GM23338 (cell line): Measurements from ENCODE around the gene ADRA2B. TPM values are rescaled to one million over a fixed set of nuclear protein-coding genes. Genes with fewer than 3 reads are reported as not detected.

Source experiments
- ATAC-seq: fragments of 200-7000 bp; cut with Tn5 transposase; 3 replicates; pipeline ENCODE4 v1.9.1; 2020
- DNase-seq: peaks from one replicate; pipeline ENCODE4 v3.0.0-alpha.2; 2015; ENCODE audit warnings: low spot score
- H2AFZ ChIP-seq: fragments of 200-600 bp; sonication (generic); 2 replicates; pipeline ENCODE4 v1.8.0; 2016; ENCODE audit warnings: antibody characterized with exemption, mild to moderate bottlenecking, moderate library complexity
- H3F3A ChIP-seq: fragments of 200-600 bp; sonication (generic); replicated peaks from 2 replicates; pipeline ENCODE4 v1.8.0; 2017; ENCODE audit warnings: antibody characterized with exemption, mixed run types, low read depth
- H3K27ac ChIP-seq: fragments of 200-600 bp; sonication (generic); 2 replicates; pipeline ENCODE4 v1.6.1; 2016; ENCODE audit warnings: low read depth
- H3K27me3 ChIP-seq: fragments of 200-600 bp; sonication (generic); 2 replicates; pipeline ENCODE4 v1.8.0; 2016; ENCODE audit warnings: mild to moderate bottlenecking, mixed run types, moderate library complexity; ENCODE audit not compliant: insufficient read depth
- H3K36me3 ChIP-seq: fragments of 200-600 bp; sonication (generic); 2 replicates; pipeline ENCODE4 v1.8.0; 2016; ENCODE audit warnings: mild to moderate bottlenecking; ENCODE audit not compliant: insufficient read depth
- H3K4me1 ChIP-seq: fragments of 200-600 bp; sonication (generic); 2 replicates; pipeline ENCODE4 v1.8.0; 2016; ENCODE audit warnings: mild to moderate bottlenecking, moderate library complexity; ENCODE audit not compliant: insufficient read depth
- H3K4me2 ChIP-seq: fragments of 200-600 bp; sonication (generic); 2 replicates; pipeline ENCODE4 v1.7.1; 2017; ENCODE audit warnings: mixed run types
- H3K4me3 ChIP-seq: fragments of 200-600 bp; sonication (generic); 2 replicates; pipeline ENCODE4 v1.6.1; 2016; ENCODE audit warnings: mixed run types
- H3K79me2 ChIP-seq: fragments of 200-600 bp; sonication (generic); replicated peaks from 2 replicates; pipeline ENCODE4 v1.8.0; 2017; ENCODE audit warnings: mild to moderate bottlenecking; ENCODE audit not compliant: insufficient read depth
- H3K9me2 ChIP-seq: fragments of 200-600 bp; sonication (generic); 2 replicates; pipeline ENCODE4 v1.8.0; 2017; ENCODE audit not compliant: insufficient read depth
- H4K20me1 ChIP-seq: fragments of 200-600 bp; sonication (generic); replicated peaks from 2 replicates; pipeline ENCODE4 v1.8.0; 2017; ENCODE audit warnings: mild to moderate bottlenecking; ENCODE audit not compliant: insufficient read depth
- H3K27ac Mint-ChIP-seq: 2 replicates; pipeline ENCODE4 v1.8.0; 2020; ENCODE audit warnings: inconsistent platforms, mild to moderate bottlenecking, moderate library complexity, mixed read lengths
- H3K27me3 Mint-ChIP-seq: 3 replicates; pipeline ENCODE4 v1.8.0; 2022; ENCODE audit warnings: low read depth, mild to moderate bottlenecking, moderate library complexity, mixed read lengths, inconsistent platforms; ENCODE audit not compliant: insufficient read depth, poor library complexity
- H3K36me3 Mint-ChIP-seq: 3 replicates; pipeline ENCODE4 v1.8.0; 2021; ENCODE audit warnings: low read depth, mild to moderate bottlenecking, inconsistent platforms, moderate library complexity, mixed read lengths
- H3K4me1 Mint-ChIP-seq: 3 replicates; pipeline ENCODE4 v1.8.0; 2020; ENCODE audit warnings: mild to moderate bottlenecking, inconsistent platforms, mixed read lengths
- H3K4me3 Mint-ChIP-seq: 3 replicates; pipeline ENCODE4 v1.8.0; 2021; ENCODE audit warnings: moderate library complexity, mild to moderate bottlenecking, inconsistent platforms, mixed read lengths
- H3K9me3 Mint-ChIP-seq: 3 replicates; pipeline ENCODE4 v1.8.0; 2020; ENCODE audit warnings: moderate library complexity, mild to moderate bottlenecking, inconsistent platforms, mixed read lengths
- CREB1 ChIP-seq: fragments of 250-450 bp; sonication (Bioruptor Pico); IDR thresholded peaks from 2 replicates; pipeline ENCODE4 v1.5.0; 2020; ENCODE audit warnings: low read depth, mild to moderate bottlenecking, moderate library complexity
- CTCF ChIP-seq, 2 experiments: fragments of 200-600 bp in 1 of 2; sonication (generic) in 1 of 2; conservative IDR thresholded peaks; 2 replicates each; pipeline versions ENCODE4 v1.5.1 to v1.6.1; 2016 to 2017; ENCODE audit warnings: antibody characterized with exemption in 2 of 2, low read depth in 2 of 2, mild to moderate bottlenecking in 2 of 2, moderate library complexity in 1 of 2
- ETS1 ChIP-seq: IDR thresholded peaks from 2 replicates; pipeline ENCODE4 v1.6.1; 2016; ENCODE audit warnings: antibody characterized with exemption
- EZH2 ChIP-seq: fragments of 200-600 bp; sonication (generic); IDR thresholded peaks from one replicate; pipeline ENCODE4 v1.8.0; 2017; ENCODE audit warnings: antibody characterized with exemption, mild to moderate bottlenecking, low read depth; ENCODE audit not compliant: unreplicated experiment
- EZH2phosphoT487 ChIP-seq: fragments of 200-600 bp; sonication (generic); IDR thresholded peaks from one replicate; pipeline ENCODE4 v1.8.1; 2018; ENCODE audit warnings: antibody characterized with exemption; ENCODE audit not compliant: unreplicated experiment
- JUNB ChIP-seq: IDR thresholded peaks from one replicate; pipeline ENCODE4 v1.6.1; 2016; ENCODE audit warnings: antibody characterized with exemption; ENCODE audit not compliant: unreplicated experiment
- NANOG ChIP-seq: IDR thresholded peaks from 2 replicates; pipeline ENCODE4 v1.6.1; 2016; ENCODE audit warnings: antibody characterized with exemption, borderline replicate concordance
- ZNF114 ChIP-seq: fragments of 250-450 bp; sonication (Bioruptor Pico); IDR thresholded peaks from 2 replicates; pipeline ENCODE4 v1.5.0; 2020; ENCODE audit warnings: mild to moderate bottlenecking, moderate library complexity
- ZNF331 ChIP-seq: fragments of 250-450 bp; sonication (Bioruptor Pico); IDR thresholded peaks from 2 replicates; pipeline ENCODE4 v1.5.0; 2020; ENCODE audit warnings: low read depth, mild to moderate bottlenecking, moderate library complexity
- ZNF462 ChIP-seq: fragments of 250-450 bp; sonication (Bioruptor Pico); IDR thresholded peaks from 2 replicates; pipeline ENCODE4 v1.5.0; 2020; ENCODE audit warnings: mild to moderate bottlenecking, moderate library complexity
- polyA plus RNA-seq: library from polyadenylated mRNA; unstranded; fragments of >200 nt; fragmentation: Nextera tagmentation; extraction: Ambion mirVana; gene quantifications from 2 replicates; pipeline ENCODE4 v1.2.1, GENCODE V29; 2016
- total RNA-seq: library from RNA; depleted of rRNA; stranded (reverse); fragments of >200 nt; shearing (Covaris generic); gene quantifications from 2 replicates; pipeline ENCODE4 v1.2.3, GENCODE V29; 2014

ADRA2B gene
- total and polyA plus RNA-seq, 2 experiments from 2014 or later = 1.7 to 5.9 TPM

GRCh38 chr2:96114903-96115581, 1.3 kb downstream of the ADRA2B start:
- H3K79me2 ChIP-seq = no peaks in the 10 kb centered on the region
- H3F3A ChIP-seq = no peaks in the 10 kb centered on the region
- DNase-seq (no peak), ATAC-seq (no peak)
- Mint-ChIP-seq H3K9me3 (peaks cover 4% of the 10 kb centered on the region; the same call in 2 of the 3 replicates), H3K4me1 (peaks cover 22% of the 10 kb centered on the region), H3K36me3 (no peaks in the 10 kb centered on the region; the same call in 2 of the 3 replicates), H3K27ac (no peak overlapping the region), H3K4me3 (peak overlapping the region; percentile 74), H3K27me3 (peaks cover 31% of the 10 kb centered on the region)
- no peak overlapping the region for H3K27ac ChIP-seq
- H3K36me3 ChIP-seq = no peaks in the 10 kb centered on the region
- no peak overlapping the region for H2AFZ ChIP-seq
- H3K4me1 ChIP-seq = peaks cover 6% of the 10 kb centered on the region; the same call in 1 of the 2 replicates
- H4K20me1 ChIP-seq = no peaks in the 10 kb centered on the region
- TF ChIP-seq ZNF114 (CRISPR knock-in tag) (no peak), NANOG (no peak)
- no peak overlapping the region for H3K4me3 ChIP-seq
- H3K27me3 ChIP-seq = peaks cover 27% of the 10 kb centered on the region
- H3K4me2 ChIP-seq = peak overlapping the region; percentile 88; the same call in 1 of the 2 replicates
- no peaks in the 10 kb centered on the region for H3K9me2 ChIP-seq

- H4K20me1 ChIP-seq = no peaks in the 10 kb centered on the region
- H3K4me2 ChIP-seq = no peak overlapping the region
- H3K27ac Mint-ChIP-seq = no peak overlapping the region
- H3K4me3 ChIP-seq = no peak overlapping the region
- no peaks in the 10 kb centered on the region; the same call in 2 of the 3 replicates for H3K36me3 Mint-ChIP-seq
- no peaks in the 10 kb centered on the region for H3F3A ChIP-seq
- H3K9me2 ChIP-seq = no peaks in the 10 kb centered on the region
- no peak for DNase-seq
- ATAC-seq = no peak
- peaks cover 19% of the 10 kb centered on the region for H3K4me1 Mint-ChIP-seq
- H3K27me3 Mint-ChIP-seq = peaks cover 33% of the 10 kb centered on the region
- no peaks in the 10 kb centered on the region for H3K79me2 ChIP-seq
- H3K36me3 ChIP-seq = no peaks in the 10 kb centered on the region
- H3K4me3 Mint-ChIP-seq = no peak overlapping the region
- peaks cover 4% of the 10 kb centered on the region; the same call in 2 of the 3 replicates for H3K9me3 Mint-ChIP-seq
- no peak overlapping the region for H2AFZ ChIP-seq
- H3K27me3 ChIP-seq = peaks cover 27% of the 10 kb centered on the region
- H3K4me1 ChIP-seq = peaks cover 6% of the 10 kb centered on the region; the same call in 1 of the 2 replicates
- H3K27ac ChIP-seq = no peak overlapping the region
- TF ChIP-seq EZH2phosphoT487 = no peak
- no peak for TF ChIP-seq ETS1
- no peak for TF ChIP-seq EZH2
- TF ChIP-seq ZNF114 (CRISPR knock-in tag) = no peak
- no peak for TF ChIP-seq NANOG
- no peak for TF ChIP-seq CTCF (conservative IDR thresholded peaks at IDR 0.05; ENCODE audit: low read depth in 2 of 2)
- no peak for TF ChIP-seq CREB1 (CRISPR knock-in tag)
- no peak for TF ChIP-seq JUNB
- TF ChIP-seq ZNF331 (CRISPR knock-in tag) = no peak
- TF ChIP-seq ZNF462 (CRISPR knock-in tag) = no peak
Measured at GRCh38 chr2:96114546-96114902, 1.8 kb downstream of the ADRA2B start.
